ENCODE data around the gene ATP6V1G2.

GRCh38 chr6:31557443-31558317 lies 11.3 kb upstream of the ATP6V1G2 start:
- no peak for TF ChIP-seq CTCF (conservative IDR thresholded peaks at IDR 0.05; ENCODE audit: low read length)
- TF ChIP-seq EZH2phosphoT487 (IDR thresholded peaks at IDR 0.05; ENCODE audit: borderline replicate concordance, low read depth, low read length), result no peak

Data from OCI-LY7 (cell line).